ENCODE measurements around the gene RBM33. TPM values are rescaled to one million over a fixed set of nuclear protein-coding genes. Genes with fewer than 3 reads are reported as not detected.

RBM33 gene
- total RNA-seq, 1 donor from 2014 or later: 21.8 TPM

DNA sequence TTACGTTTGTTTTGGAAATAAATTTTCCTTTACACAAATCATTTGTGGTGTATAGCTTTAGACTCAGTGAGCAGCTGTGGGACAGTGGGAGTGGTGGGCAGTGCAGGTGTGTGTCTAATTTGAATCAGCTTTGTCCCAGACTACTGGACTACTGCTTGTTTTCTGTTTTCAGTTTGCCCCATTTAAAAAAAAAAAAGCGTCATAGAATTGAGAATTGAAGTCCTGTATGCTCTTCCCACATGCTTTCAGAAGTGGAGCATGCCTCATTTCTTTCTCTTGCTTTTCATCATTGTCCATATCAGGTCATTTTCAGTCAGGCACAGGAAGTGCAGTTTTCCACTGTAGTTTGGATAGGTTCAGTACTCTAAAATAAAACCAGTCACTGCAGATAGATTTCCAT, 101.7 kb downstream of the RBM33 start:
- DNase-seq (ENCODE audit: low read depth, low spot score): no peak

DNA sequence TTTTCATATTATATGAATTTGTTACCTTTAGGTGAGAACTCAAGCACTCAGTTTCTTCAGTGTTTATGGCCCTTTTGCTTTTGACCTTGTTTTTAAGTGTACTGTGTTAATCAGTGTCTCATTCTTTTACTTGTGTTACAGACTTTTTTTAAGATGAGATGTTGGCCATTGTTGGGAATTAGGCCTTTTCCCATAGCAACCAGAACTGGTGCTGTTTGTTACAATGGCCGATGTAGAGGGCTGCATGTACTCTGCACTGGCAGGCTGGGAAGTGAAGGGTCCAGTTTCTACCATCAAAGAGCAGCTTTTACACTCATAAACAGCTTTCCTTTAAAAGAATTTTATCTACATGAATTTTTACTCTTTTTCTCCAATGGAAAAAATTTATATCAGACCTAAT, 102.7 kb downstream of the RBM33 start:
- no peak for DNase-seq (ENCODE audit: low read depth, low spot score)

DNA sequence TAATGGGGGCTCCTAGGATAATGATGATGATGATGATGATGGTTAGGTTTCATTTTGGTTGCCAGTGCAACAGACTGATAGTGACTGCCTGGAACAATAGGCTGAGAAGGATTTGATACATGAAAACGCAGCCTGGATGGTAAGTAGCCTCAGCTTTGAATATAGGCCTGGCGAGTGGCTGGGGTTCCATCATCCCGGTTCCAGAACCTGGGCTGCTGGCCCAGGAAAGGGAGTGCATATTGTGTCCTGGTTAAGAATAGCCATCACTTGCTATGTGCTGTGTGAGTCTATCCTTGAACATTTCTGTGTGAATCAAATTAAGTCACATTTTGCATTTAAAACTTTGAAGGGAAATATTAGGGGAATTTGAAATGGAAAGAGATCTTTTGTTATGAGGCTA, 105.1 kb downstream of the RBM33 start:
- DNase-seq (ENCODE audit: low read depth, low spot score): no peak

DNA sequence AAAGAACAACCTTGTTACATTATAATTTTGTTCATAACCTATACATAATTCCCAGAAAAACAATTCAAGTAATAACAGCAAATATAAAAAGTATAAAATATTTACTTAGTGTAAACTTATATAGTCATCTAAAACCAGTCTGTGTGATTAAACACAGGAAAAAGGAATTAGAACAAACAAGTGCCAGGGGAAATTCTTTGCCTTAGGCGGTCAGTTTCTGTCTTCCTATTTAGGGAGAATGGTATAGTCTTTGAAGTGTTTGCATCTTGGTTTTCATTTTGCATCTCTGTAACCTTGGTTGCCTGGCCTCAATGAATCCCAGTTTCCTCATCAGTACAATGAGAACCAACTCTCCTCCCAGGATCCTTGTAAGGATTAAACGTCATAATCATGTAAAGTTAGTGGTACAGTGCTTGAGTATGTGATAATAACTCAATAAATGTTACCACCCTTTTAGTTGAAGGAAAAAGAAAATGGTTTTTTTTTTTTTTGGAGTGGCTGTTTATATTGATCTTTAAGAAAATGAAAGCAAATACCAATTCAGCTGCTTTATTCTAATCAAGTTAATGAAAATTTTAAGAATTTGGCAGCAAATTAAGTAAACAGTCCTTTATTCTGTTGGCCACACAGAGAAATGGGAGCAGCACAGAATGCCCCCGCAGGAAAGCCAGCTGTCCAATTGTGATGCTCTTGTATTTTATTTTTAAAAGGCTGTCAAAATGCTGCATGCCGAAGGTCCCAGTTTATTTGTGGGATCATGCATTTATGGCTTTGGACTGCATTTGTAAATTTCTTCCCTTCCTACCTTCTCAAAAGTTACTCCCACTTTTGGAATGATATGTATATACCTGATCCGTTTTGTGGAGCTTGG, 106.0 kb downstream of the RBM33 start:
- DNase-seq (ENCODE audit: low read depth, low spot score): peak; percentile 58

DNA sequence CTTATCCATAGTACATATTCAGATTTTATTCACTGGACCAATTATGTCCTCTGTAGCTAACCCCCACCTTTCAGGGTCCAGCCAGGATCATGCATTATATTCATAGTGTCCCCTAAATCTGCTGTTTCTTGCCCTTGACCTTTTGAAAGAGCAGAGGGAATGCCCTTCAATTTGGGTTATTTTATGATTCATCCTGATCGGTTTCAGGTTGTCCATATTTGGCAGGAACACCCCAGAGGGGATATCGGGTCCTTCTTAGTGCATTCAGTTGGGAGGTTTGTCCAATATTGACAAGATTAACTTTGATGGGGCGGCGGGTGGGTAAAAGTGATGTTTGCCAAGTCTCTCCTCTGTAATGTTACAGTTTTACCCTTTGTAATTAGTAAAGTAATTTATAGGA, 106.9 kb downstream of the RBM33 start:
- no peak for DNase-seq (ENCODE audit: low read depth, low spot score)

DNA sequence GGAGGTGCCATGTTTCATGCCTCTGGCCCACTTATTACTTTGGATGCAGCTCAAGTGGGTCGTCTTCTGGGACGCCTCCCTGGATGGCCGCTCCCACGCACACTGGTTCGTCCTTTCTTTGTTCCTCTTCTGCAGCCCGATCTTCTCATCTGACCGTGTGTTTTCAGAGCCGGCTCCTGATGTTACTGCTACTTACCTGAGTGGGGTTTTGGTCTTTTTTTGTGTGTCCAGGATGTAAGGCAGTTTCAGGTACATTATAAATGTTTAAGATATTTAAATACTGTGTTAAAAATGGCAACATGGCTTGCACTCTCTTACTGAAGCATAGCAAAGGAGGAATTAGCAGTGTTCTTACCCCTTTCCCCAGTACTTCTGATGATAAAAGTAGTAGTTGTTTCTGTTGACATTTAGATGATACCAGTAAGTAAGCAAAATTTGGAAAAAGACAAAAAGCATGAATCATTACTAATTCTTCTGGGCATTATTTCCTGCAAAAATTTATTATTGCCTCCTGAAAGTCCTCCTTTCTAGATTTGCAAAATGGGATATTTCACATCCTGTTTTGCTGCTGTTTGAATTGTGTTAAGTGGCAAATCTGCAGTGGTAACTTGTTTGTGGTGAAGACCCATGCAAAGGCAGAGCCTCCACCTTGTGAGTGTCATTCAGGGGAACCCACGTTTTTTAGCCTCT, 108.4 kb downstream of the RBM33 start:
- DNase-seq (ENCODE audit: low read depth, low spot score): no peak

DNA sequence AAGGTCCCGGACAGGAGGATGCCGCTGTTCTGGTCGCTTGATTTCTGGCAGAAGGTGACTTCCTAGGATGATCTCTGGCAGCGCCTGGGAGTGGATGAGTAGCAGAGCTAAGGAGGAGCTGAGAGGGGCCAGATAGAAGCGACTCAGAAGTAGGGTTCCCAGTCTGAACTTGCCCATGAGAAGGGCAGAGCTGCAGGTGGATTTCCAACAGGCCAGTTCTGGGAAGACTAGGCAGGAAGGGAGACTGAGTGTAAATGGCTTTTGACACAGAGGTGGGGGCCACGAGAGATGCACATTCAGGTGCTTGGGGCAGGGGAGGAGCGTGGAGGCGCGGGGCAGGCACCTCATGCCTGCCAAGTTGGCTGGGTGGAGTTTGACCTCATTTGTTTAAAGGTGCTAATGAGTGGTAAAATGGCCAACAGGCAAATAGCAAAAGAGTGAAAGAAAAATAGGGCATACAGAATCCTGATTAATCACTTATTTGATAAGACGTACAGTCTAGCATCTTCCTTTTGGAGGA, 109.0 kb downstream of the RBM33 start:
- no peak for DNase-seq (ENCODE audit: low read depth, low spot score)

DNA sequence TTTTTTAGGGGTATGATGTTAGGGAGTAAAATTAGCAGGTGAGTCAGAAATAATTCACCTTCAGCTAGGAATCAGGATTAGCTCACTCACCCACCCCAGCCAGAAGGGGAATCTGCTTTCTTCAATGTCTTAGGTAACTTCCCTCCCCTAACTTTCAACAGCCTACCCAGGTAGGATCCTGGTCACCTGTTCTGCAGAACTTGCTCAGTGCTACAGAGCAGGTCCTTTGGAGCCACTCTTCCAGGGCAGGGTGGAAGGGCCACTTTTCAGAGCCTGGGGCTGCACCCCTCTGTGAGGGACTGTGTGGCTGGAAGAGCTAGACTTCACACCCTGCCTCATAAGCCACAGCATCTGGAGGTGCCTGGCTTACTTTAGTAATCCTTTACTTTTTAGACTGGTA, 109.7 kb downstream of the RBM33 start:
- DNase-seq (ENCODE audit: low read depth, low spot score): no peak

DNA sequence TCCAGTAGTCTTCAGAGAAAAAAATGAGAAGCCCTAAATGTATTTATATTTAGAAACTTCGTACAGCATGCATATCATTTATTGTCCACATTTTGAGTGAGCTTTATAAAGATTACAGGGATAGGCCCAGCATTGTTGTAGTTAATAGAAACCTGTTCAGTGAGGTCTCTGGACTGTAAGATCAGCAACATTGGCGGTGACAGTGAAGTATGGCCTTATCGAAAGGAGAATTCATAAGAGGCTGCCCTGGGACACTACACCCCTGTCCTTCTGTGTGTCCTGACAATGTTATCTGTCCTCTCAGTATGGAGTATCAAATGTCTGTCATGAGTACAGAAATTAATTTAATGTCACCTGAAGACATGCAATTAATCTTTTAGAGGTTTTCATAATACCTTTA, 110.6 kb downstream of the RBM33 start:
- no peak for DNase-seq (ENCODE audit: low read depth, low spot score)

DNA sequence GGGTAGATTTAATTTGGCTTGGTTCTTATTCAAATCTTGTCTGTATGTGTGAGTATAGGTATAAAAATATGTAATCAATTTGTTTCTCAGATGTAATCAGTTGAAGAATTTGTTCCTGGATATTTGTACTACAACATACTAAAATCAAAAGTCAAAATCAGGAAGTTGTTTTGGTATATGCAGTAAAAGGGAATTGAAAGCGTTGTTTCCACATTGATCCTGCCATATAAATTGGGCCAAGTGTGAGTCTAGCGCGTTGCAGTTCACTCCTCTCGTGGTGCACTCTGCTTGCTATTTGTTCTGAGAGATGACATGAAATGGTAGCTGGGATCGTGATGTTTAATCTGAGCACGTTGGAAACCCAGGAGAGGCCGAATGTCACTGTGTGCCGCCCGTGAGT, 111.9 kb downstream of the RBM33 start:
- no peak for DNase-seq (ENCODE audit: low read depth, low spot score)

DNA sequence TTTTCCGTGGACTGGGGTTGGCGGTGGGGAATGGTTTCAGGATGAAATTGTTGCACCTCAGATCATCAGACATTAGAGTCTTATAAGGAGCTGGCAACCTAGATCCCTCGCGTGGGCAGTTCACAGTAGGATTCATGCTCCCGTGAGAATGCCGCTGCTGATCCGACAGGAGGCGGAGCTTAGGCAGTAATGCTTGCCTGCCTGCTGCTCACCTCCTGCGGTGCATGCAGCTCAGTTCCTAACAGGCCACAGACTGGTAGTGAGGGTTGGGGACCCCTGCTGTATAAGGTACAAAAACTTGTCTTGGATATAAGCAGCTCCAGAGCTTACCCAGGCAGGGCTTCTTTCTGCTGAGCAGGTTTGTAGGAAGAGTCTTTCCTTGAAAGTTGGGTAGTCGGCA, 113.9 kb downstream of the RBM33 start:
- no peak for DNase-seq (ENCODE audit: low read depth, low spot score)

DNA sequence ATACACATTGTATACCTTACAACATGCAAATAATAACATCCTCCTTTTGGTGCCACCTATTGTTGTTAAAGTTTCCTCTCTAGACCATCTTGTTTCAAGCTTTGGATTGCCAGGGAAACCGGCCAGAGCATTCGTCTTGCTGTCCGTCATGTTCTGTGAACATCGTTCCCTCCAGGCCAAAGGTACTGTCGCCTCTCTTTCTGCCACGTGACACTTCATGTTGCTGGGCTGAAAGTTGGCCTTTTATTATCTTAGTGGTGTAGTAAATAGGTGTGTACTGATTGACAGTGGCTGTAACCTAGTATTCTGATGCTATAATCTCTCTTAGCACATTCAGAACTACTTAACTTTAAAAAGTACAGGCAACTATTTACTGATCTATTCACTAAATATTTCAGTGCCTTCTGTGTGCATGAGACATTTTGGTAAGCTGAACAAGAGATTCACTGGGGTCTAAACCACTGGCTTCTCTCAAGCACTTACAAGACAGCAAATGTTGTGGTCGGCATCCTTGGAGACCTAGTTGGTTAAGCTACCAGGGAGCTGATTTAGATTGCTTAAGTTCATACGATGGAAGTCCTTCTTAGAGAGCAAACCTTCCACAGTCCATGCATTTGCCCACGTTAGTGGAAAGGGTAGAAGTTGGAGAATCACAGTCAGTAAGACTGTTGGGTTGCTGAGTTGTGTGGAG, 115.4 kb downstream of the RBM33 start:
- no peak for DNase-seq (ENCODE audit: low read depth, low spot score)

DNA sequence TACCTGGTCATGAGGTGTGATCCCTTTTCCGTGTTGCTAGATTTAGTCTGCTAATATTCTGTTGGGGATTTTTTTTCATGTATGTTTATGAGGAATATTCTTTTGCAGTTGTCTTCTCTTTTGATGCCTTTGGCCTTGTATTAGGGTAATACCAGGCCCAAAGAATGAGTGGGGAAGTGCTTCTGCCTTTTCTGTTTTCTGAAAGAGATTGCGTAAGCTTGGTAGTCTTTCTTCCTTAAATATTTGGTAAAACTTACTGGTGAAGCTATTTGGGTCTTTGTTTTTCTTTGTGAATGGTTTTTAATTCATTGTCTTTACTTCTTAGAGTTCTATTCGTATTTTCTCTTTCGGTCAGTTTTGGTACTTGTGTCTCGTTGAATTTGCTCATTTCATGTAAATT, 116.7 kb downstream of the RBM33 start:
- DNase-seq (ENCODE audit: low read depth, low spot score): no peak

DNA sequence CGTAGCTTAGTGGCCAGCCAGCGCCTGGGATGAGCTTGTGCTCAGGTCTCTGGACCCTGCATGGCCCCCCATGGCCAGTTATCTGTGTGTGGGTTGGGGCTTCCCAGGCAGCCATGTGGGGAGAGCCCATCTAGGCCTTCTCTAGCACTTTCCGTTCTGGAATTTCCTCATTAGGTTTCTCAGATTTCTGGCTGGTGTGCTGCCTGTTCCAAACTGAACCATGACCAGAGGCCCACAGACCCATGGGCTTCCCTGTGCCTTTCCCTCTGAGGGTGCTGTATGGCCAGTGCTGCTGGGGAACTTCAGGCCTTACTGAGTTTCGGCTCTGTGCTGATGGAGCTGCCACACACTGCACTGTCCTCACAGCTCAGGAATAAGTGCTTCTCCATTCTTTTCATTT, 117.6 kb downstream of the RBM33 start:
- no peak for DNase-seq (ENCODE audit: low read depth, low spot score)

DNA sequence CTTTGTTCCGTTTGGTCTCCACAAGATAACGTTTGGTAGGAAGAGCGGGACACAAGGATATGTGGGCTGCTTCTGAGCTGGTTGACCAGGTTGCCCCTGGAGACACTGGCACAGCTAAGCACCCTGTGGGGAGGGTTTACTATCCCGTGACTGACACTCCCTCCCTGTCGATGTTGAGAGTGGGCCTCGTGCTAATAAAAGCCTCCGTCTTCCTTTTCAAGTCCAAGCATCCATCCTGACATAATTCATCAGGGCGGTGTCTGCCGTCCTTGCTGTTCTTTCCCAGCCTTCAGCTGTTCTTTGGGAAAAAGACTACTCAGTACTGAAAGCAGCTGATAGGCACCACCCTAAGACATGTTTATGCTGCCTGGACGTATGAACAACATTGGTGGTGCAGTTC, 118.2 kb downstream of the RBM33 start:
- DNase-seq (ENCODE audit: low read depth, low spot score): no peak

DNA sequence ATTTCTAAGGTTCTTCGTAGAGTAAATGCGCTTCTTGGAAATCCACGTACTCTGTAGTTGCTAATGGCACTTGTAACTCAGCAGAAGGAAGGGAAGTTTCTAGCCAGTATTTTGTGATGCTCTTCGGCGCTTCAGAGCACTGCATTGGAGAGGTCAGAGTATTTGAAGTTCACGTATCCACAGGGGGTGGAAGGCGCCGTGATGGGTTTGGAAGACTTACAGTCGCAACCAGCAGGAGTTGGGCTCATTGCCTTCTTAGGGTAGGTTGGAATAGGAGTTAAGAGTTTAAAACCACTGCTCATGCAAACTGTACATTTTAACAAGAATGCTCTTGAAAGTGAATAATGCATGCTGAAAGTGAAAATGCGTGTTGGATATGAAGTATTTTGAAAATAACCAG, 118.7 kb downstream of the RBM33 start:
- no peak for DNase-seq (ENCODE audit: low read depth, low spot score)

DNA sequence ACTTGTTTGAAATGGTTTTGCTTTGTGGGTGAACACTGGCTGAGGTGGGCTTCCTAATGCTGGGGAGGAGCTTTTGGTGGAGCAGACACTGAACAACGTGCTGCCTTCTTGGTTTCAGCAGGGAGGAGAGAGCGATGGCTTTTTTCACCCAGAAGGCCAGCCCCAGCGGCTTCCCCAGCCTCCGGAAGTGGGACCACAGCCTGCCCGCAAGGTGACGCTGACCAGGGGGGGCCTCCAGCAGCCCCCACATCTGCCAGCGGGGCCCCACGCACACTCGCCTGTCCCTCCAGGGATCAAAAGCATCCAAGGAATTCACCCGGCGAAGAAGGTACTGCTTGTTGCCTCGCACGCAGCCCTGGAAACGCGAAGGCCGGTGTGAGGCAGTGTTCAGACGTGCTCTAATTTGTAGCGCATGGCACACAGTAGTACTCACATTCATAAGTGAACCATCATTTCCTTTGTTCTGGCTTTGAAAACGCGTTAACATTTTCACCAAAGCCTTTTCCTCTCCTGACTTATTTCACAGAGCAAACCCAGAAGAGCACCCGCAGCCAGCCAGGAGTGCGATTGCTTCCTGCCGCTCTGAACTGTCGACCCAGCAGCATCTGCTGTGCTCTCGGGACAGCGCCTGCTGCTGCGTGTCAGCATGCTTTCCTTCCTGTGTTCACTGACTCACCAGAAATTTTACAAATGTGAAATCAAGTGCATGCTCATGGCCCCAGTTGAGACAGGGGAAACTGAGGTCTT, 119.4 kb downstream of the RBM33 start:
- DNase-seq (ENCODE audit: low read depth, low spot score): peak; percentile 88

DNA sequence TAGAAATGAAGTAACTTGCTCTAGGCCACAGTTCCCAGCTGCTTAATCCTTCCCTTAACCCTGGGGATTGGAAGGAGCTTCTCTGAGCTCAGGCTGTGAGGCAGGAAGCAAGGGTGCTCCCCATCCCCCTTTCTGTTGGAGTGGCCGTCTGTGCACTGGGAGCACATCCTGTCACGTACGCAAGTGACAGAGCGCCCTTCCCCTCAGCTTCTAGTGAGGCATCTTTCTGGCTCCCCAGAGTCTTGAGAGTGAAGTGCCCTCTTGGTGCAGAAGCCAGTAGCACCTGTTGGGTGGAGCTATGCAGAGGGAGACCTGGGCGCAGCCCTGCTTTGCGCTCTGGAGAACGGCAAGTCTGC, 120.0 kb downstream of the RBM33 start:
- no peak for DNase-seq (ENCODE audit: low read depth, low spot score)

DNA sequence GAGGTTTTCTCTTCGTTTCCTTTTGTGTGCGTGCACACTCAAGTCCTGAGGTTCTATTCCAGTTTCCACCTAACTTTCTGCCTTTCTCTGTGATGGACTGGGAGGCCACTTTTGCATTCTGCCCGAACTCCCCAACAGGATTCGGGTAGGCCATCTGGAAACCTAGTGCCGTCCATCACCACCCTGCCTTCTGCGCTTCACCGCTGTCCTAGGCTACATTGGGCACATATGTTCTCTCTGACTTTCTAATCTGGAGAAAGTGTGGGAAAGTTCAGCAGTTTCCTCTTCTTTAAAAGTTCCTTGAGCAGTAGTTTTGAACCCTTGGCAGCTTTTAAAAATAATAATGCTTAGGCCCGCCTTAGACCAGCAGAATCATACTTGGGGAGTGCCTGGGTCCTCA, 121.0 kb downstream of the RBM33 start:
- DNase-seq (ENCODE audit: low read depth, low spot score): no peak

DNA sequence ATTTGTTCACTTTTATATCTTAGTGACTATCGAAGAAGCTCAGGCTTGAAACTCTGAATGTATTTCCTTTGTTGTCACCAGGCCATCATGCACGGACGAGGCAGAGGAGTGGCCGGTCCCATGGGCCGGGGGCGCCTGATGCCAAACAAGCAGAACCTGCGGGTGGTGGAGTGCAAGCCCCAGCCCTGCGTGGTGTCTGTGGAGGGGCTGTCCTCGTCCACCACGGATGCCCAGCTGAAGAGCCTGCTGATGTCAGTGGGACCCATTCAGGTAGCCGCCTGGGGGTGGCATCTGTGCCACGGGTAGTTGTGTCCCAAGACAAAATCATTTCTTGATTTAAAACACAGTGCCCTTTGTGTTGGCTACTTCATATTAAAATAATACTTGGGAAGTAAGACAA, 121.9 kb downstream of the RBM33 start:
- DNase-seq (ENCODE audit: low read depth, low spot score): no peak
